Neural cell (in vitro differentiated cells): ENCODE data around the gene BNC1. TPM values are rescaled to one million over a fixed set of nuclear protein-coding genes. Genes with fewer than 3 reads are reported as not detected.

Experiments
- H2AFZ ChIP-seq: fragments of 200-600, 300-800 bp; sonication (generic), shearing (Covaris generic); 2 replicates; pipeline ENCODE4 v1.6.0; 2014; ENCODE audit warnings: low read depth, mild to moderate bottlenecking, antibody characterized with exemption, low read length, moderate library complexity
- H3F3A ChIP-seq: fragments of 200-600 bp; shearing (Covaris generic); 2 replicates; pipeline ENCODE4 v1.6.1; 2016; ENCODE audit warnings: mild to moderate bottlenecking, moderate library complexity, mixed read lengths, antibody characterized with exemption, low read length; ENCODE audit not compliant: insufficient read depth, poor library complexity, severe bottlenecking
- H3K27ac ChIP-seq: fragments of 200-600, 300-800 bp; sonication (generic), shearing (Covaris generic); 2 replicates; pipeline ENCODE4 v1.5.1; 2014; ENCODE audit warnings: mild to moderate bottlenecking, low read length, moderate library complexity
- H3K27me3 ChIP-seq: fragments of 300-800, 200-600 bp; sonication (generic), shearing (Covaris generic); 2 replicates; pipeline ENCODE4 v1.6.0; 2014; ENCODE audit warnings: mild to moderate bottlenecking, low read depth, low read length, moderate library complexity; ENCODE audit not compliant: insufficient read depth
- H3K36me3 ChIP-seq: fragments of 300-800, 200-600 bp; sonication (generic), shearing (Covaris generic); 2 replicates; pipeline ENCODE4 v1.5.1; 2014; ENCODE audit warnings: mild to moderate bottlenecking, antibody characterized with exemption, low read length, moderate library complexity; ENCODE audit not compliant: insufficient read depth
- H3K4me2 ChIP-seq: fragments of 300-800, 200-600 bp; sonication (generic), shearing (Covaris generic); 2 replicates; pipeline ENCODE4 v1.6.0; 2014; ENCODE audit warnings: mild to moderate bottlenecking, low read length
- H3K4me3 ChIP-seq: fragments of 300-800, 200-600 bp; sonication (generic), shearing (Covaris generic); 2 replicates; pipeline ENCODE4 v1.5.1; 2014; ENCODE audit warnings: mild to moderate bottlenecking, low read length, moderate library complexity
- H3K79me2 ChIP-seq: fragments of 200-600 bp; shearing (Covaris generic); replicated peaks from 2 replicates; pipeline ENCODE4 v1.6.0; 2014; ENCODE audit warnings: mild to moderate bottlenecking, low read length, moderate library complexity; ENCODE audit not compliant: insufficient read depth
- H3K9ac ChIP-seq: fragments of 300-800, 200-600 bp; sonication (generic), shearing (Covaris generic); 2 replicates; pipeline ENCODE4 v1.6.1; 2016; ENCODE audit warnings: mild to moderate bottlenecking, low read length, mixed read lengths
- H3K9me2 ChIP-seq: fragments of 200-600 bp; shearing (Covaris generic); 2 replicates; pipeline ENCODE4 v1.6.1; 2016; ENCODE audit warnings: mild to moderate bottlenecking, low read length, mixed read lengths; ENCODE audit not compliant: insufficient read depth
- H3K9me3 ChIP-seq: fragments of 200-600, 300-800 bp; sonication (generic), shearing (Covaris generic); 2 replicates; pipeline ENCODE4 v1.6.1; 2016; ENCODE audit warnings: mild to moderate bottlenecking, mixed run types, low read length, moderate library complexity, mixed read lengths
- H4K20me1 ChIP-seq: fragments of 200-600 bp; shearing (Covaris generic); 2 replicates; pipeline ENCODE4 v1.6.1; 2016; ENCODE audit warnings: mild to moderate bottlenecking, mixed run types; ENCODE audit not compliant: insufficient read depth
- CTCF ChIP-seq: fragments of 450-650 bp; IDR thresholded peaks from 2 replicates; pipeline ENCODE4 v1.5.1; 2014; ENCODE audit warnings: antibody characterized with exemption, mild to moderate bottlenecking, moderate library complexity; ENCODE audit not compliant: poor library complexity, severe bottlenecking
- EP300 ChIP-seq: fragments of 450-650 bp; conservative IDR thresholded peaks from 2 replicates; pipeline ENCODE4 v1.6.1; 2014; ENCODE audit warnings: antibody characterized with exemption, mild to moderate bottlenecking, moderate library complexity; ENCODE audit not compliant: poor library complexity, severe bottlenecking
- EZH2 ChIP-seq: fragments of 200-600, 300-800 bp; shearing (Covaris generic), sonication (generic); IDR thresholded peaks from 2 replicates; pipeline ENCODE4 v1.6.1; 2014; ENCODE audit warnings: antibody characterized with exemption, low read length, borderline replicate concordance, mild to moderate bottlenecking; ENCODE audit not compliant: insufficient read depth, poor library complexity, severe bottlenecking
- MXI1 ChIP-seq: fragments of 450-650 bp; conservative IDR thresholded peaks from 2 replicates; pipeline ENCODE4 v1.6.1; 2014; ENCODE audit warnings: antibody characterized with exemption, mild to moderate bottlenecking; ENCODE audit not compliant: poor library complexity, severe bottlenecking
- POLR2AphosphoS5 ChIP-seq: IDR thresholded peaks from 2 replicates; pipeline ENCODE4 v1.6.1; 2012
- RAD21 ChIP-seq: fragments of 450-650 bp; conservative IDR thresholded peaks from 2 replicates; pipeline ENCODE4 v1.6.1; 2014; ENCODE audit warnings: antibody characterized with exemption, mild to moderate bottlenecking, moderate library complexity
- SMC3 ChIP-seq: fragments of 450-650 bp; conservative IDR thresholded peaks from 2 replicates; pipeline ENCODE4 v1.6.1; 2014; ENCODE audit warnings: antibody characterized with exemption, mild to moderate bottlenecking, moderate library complexity; ENCODE audit not compliant: poor library complexity
- TAF1 ChIP-seq: IDR thresholded peaks from 2 replicates; pipeline ENCODE4 v1.6.1; 2012; ENCODE audit warnings: low read depth
- polyA plus RNA-seq: library from polyadenylated mRNA; depleted of rRNA; stranded (reverse); fragments of >200 nt; gene quantifications from 2 replicates; pipeline ENCODE4 v1.2.3, GENCODE V29; 2014
- TF ChIP-seq, protein P1 (sequence below): IDR thresholded peaks from 2 replicates; pipeline ENCODE4 v1.6.1; 2012; ENCODE audit warnings: borderline replicate concordance

Gene BNC1
- polyA plus RNA-seq, 1 donor from 2014 or later = not detected

- TF ChIP-seq SMC3 (no peak), EZH2 (no peak)
These were observed 24.2 kb upstream of the BNC1 start (continued) for GRCh38 chr15:83308671-83309070.

GRCh38 chr15:83306561-83306960 is 22.1 kb upstream of the BNC1 start:
- Histone ChIP-seq H2AFZ (no peak overlapping the region), H3F3A (no peaks in the 10 kb centered on the region), H3K9ac (no peak overlapping the region), H3K27me3 (no peaks in the 10 kb centered on the region), H3K9me3 (no peaks in the 10 kb centered on the region), H3K79me2 (no peaks in the 10 kb centered on the region), H3K4me3 (no peak overlapping the region), H3K9me2 (no peaks in the 10 kb centered on the region), H3K4me2 (no peak overlapping the region), H3K36me3 (no peaks in the 10 kb centered on the region), H3K27ac (no peak overlapping the region), H4K20me1 (no peaks in the 10 kb centered on the region)
- TF ChIP-seq, protein P1, sequence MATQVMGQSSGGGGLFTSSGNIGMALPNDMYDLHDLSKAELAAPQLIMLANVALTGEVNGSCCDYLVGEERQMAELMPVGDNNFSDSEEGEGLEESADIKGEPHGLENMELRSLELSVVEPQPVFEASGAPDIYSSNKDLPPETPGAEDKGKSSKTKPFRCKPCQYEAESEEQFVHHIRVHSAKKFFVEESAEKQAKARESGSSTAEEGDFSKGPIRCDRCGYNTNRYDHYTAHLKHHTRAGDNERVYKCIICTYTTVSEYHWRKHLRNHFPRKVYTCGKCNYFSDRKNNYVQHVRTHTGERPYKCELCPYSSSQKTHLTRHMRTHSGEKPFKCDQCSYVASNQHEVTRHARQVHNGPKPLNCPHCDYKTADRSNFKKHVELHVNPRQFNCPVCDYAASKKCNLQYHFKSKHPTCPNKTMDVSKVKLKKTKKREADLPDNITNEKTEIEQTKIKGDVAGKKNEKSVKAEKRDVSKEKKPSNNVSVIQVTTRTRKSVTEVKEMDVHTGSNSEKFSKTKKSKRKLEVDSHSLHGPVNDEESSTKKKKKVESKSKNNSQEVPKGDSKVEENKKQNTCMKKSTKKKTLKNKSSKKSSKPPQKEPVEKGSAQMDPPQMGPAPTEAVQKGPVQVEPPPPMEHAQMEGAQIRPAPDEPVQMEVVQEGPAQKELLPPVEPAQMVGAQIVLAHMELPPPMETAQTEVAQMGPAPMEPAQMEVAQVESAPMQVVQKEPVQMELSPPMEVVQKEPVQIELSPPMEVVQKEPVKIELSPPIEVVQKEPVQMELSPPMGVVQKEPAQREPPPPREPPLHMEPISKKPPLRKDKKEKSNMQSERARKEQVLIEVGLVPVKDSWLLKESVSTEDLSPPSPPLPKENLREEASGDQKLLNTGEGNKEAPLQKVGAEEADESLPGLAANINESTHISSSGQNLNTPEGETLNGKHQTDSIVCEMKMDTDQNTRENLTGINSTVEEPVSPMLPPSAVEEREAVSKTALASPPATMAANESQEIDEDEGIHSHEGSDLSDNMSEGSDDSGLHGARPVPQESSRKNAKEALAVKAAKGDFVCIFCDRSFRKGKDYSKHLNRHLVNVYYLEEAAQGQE = no peak
- TF ChIP-seq MXI1 = no peak
- no peak for TF ChIP-seq RAD21
- no peak for TF ChIP-seq POLR2AphosphoS5
- TF ChIP-seq SMC3 = no peak
- no peak for TF ChIP-seq CTCF
- TF ChIP-seq EZH2 = no peak
- TF ChIP-seq EP300 = no peak
- TF ChIP-seq TAF1 = no peak

- Histone ChIP-seq H4K20me1 (no peaks in the 10 kb centered on the region), H3K4me2 (no peak overlapping the region), H3K4me3 (no peak overlapping the region), H3F3A (no peaks in the 10 kb centered on the region), H3K27me3 (no peaks in the 10 kb centered on the region), H2AFZ (no peak overlapping the region), H3K36me3 (no peaks in the 10 kb centered on the region), H3K9me3 (no peaks in the 10 kb centered on the region), H3K9ac (no peak overlapping the region), H3K9me2 (no peaks in the 10 kb centered on the region), H3K79me2 (no peaks in the 10 kb centered on the region), H3K27ac (no peak overlapping the region)
- TF ChIP-seq POLR2AphosphoS5 = no peak
- TF ChIP-seq EZH2 = no peak
- TF ChIP-seq SMC3 = no peak
These were observed 21.3 kb upstream of the BNC1 start for GRCh38 chr15:83305704-83306291.
